Activated CD4-positive, alpha-beta T cell treated with anti-CD3 and anti-CD28 coated beads, Interleukin-2, amount 50 U/mL, for 1 hour (primary cell): ENCODE measurements around the gene NDUFA6.
"Not testable (repeated sequence)": the region's sequence is repeated elsewhere in the genome, so short reads cannot be mapped to it uniquely, and the experiment has no call there.

ENCODE experiments used
- DNase-seq: peaks from one replicate; pipeline ENCODE4 v3.0.0-alpha.2; 2020

Gene NDUFA6

DNA sequence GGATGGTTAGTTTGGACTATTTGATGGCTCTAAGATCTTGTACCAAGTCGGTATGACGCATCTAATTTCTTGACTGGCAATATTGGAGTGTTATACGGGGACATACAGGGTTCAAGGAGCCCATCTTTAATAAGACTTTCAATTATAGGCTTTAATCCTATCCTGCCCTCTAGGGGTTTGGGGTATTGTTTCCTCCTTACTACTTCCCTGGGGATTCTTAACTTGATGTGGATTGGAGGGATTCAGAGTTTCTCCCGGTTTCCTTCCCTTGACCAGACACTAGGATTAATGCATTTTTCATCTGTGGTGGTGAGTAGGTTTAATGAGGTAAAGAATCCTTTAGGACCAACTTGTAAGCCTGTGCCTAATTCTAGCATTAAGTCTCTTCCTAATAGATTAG is 21.2 kb upstream of the NDUFA6 start:
- DNase-seq, result no peak

DNA sequence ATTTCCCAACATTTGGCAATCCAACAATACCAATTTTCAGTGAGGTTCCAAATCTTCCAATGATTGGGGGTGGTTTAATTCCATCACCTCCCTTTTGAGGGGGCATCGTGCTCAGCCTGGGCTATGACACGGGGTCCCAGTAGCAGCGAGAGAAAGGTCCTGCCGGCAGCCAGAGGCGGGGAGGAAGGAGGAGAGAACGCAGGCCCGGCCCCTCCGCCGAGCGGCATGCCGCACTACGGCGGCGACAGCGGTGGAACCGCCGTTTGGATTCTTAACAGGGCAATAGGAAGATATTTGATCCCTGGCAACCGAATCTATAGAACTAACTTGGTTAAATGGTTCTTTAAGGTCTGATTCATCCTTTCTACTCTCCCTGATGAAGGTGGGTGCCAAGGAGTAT is 18.3 kb upstream of the NDUFA6 start:
- no peak for DNase-seq

DNA sequence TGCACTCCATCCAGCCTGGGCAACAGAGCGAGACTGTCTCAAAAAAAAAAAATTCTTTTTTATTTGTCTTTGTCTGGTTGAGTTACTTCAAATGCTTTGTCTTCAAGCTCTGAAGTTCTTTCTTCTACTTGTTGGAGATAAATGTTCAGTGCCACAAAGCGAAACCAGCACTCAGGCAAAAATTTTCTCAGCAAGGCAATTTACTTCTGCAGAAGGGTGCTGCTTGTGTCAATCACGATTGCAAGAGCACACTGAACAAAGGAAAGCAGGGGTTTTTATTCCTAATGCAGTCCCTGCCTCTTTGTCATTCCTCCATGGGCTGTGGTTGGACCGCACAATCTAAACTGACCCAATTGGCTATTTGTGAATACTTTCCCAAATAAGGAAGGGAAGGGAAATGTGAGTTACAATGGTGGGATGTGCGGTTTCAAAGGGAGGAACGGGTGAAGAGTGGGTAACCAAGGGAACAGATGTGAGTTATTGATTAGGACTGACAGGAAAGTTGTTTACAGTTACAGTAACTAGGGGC is 13.8 kb upstream of the NDUFA6 start:
- DNase-seq, result not testable (repeated sequence)

- no peak for DNase-seq
These were observed 10.6 kb upstream of the NDUFA6 start for GRCh38 chr22:42101199-42101598.

GRCh38 chr22:42091455-42091782 is 847 bp upstream of the NDUFA6 start:
- DNase-seq, result no peak

GRCh38 chr22:42086051-42086450 is 4.5 kb downstream of the NDUFA6 start:
- no peak for DNase-seq

- no peak for DNase-seq
These were observed 5.7 kb downstream of the NDUFA6 start for GRCh38 chr22:42084874-42085273.

- no peak for DNase-seq
These were observed 7.5 kb downstream of the NDUFA6 start for GRCh38 chr22:42083119-42083518.

DNA sequence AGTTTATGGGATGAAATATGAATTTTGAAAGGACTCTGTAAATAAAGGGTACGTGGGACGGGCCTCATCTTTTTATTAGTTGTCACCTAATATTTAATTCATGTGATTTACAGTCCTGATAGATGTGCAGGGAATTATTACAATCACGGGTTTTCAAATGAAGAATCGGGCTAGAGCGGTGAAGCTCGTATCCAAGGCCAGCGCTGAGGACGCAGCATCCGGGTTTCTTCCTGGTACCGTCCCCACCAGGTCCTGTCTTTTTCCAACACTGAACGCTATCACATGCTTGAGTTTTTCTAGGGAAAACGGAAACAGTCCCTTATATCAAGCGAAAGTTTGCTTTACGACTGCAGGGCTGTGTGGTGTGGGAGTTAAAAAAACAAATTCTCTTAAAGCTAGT is 10.3 kb downstream of the NDUFA6 start:
- DNase-seq, result no peak

DNA sequence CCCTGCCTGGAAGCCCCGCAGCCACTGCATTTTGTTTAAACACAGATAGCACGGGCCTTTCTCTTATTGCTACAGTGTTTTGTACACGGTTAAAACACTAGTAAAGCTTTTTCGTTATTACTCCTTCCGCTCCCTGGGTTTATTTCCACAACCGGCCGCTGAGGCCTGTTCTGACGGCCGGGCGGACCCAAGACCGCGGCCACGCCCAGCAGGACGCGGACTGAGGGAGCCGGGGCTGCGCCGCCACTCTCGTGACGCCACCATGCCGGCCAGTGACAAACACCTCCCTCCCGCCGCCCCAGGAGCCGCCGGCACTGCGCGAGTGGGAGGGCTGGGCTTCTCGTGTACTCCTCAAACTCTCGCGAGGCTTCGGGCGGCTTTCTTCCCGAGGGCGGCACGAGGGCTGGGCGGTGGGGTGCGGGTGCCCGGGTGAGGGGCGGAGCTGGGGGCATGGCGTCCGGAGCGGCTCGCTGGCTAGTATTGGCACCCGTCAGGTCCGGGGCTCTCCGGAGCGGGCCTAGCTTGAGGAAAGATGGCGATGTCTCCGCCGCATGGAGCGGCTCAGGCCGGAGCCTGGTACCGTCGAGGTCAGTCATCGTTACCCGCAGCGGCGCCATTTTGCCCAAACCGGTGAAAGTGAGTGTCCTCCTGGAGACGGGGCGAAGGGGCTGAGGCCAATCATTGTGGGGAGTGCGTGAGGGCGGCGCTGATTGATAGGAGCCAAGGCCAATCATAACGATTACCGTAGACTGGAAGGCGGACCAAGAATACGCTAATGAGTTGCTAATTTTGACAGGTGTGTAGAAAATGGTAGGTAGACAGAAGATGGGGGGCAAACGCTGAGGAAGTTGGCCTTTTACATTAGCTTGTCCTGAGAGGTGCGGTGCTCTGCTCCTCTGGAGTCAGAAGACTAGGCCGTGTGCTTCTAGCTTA is 11.0 kb downstream of the NDUFA6 start, which contains the start of gene SMDT1:
Gene SMDT1, plus strand, starts transcription at position 382 of the 933 bp plus-strand sequence. Its CDS starts 69 bp downstream, at position 451.
- peak; percentile 98 for DNase-seq

- peak; percentile 27 for DNase-seq
These were observed 11.9 kb downstream of the NDUFA6 start for GRCh38 chr22:42078469-42079318.

DNA sequence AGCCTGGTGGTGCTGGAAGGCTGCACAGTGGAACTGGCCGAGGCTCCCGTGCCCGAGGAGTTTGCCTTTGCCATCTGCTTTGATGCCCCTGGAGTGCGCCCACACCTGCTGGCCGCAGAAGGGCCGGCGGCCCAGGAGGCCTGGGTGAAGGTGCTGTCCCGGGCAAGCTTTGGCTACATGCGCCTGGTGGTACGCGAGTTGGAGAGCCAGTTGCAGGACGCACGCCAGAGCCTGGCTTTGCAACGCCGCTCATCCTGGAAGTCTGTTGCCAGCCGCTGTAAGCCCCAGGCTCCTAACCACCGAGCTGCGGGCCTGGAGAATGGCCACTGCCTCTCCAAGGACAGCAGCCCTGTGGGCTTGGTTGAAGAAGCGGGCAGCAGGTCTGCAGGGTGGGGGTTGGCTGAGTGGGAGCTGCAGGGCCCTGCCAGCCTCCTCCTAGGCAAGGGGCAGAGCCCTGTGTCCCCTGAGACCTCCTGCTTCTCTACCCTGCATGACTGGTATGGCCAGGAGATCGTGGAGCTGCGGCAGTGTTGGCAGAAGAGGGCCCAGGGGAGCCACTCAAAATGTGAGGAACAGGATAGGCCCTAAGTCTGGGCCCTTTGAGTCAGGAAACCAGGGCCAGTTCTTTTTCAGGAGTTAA is 13.0 kb downstream of the NDUFA6 start:
- no peak for DNase-seq

DNA sequence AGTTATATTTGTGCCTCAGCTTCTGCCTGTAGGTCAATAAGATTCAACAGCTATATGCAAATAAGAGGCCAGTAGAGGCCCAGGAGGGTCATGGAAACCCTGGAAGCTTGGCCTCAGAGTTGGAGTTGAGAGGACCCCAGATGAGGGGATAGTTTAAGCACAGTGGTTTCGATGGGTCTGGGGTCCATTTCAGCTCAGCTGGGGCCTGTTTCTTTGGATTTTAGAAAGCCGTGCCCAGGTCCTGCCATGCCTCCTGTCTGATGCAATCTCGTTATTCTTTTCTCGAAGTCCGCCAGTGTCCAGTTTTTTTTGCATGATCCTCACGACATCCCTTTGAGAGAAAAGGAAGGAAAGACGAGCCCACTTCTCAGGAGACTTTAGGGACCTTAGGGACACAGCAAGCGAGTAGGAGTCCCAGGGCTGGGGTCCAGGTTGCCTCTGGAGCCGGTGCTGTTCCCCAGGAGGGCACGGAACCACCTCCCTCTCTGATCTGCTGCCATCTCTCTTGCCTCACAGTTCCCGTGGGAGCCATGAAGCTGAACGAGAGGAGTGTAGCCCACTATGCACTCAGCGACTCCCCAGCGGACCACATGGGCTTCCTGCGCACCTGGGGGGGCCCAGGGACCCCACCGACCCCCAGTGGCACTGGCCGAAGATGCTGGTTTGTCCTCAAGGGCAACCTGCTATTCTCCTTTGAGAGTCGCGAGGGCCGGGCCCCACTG is 13.6 kb downstream of the NDUFA6 start:
- DNase-seq, result no peak

- no peak for DNase-seq
These were observed 15.5 kb downstream of the NDUFA6 start for GRCh38 chr22:42074846-42075676.

GRCh38 chr22:42074132-42074811 is 16.3 kb downstream of the NDUFA6 start, which contains the start of gene PHETA2:
PHETA2 (plus strand) TSS chr22:42074248; CDS start chr22:42077294, 3,046 bp downstream.
- DNase-seq, result peak; percentile 53

DNA sequence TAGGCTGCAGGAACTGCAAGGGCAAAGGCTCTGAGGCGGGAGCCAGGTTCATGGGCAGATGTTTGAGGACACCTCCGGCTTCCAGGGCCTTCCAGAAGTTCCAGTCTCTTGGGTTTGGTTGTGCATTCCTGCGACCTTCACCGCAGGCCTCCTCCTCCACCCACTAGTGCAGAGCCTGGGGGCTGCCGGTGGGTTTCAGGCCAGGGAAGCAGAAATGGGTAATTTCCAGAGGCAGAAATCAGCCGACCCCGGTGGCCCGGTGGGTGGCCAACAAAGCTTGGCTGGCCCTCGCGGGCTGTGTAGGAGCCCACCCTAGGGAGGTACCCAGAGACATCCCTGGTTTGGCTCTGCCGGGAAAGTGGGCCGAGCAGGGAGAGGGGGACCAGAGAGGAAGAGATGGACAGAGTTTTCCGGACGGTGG is 16.9 kb downstream of the NDUFA6 start:
- DNase-seq, result no peak

DNA sequence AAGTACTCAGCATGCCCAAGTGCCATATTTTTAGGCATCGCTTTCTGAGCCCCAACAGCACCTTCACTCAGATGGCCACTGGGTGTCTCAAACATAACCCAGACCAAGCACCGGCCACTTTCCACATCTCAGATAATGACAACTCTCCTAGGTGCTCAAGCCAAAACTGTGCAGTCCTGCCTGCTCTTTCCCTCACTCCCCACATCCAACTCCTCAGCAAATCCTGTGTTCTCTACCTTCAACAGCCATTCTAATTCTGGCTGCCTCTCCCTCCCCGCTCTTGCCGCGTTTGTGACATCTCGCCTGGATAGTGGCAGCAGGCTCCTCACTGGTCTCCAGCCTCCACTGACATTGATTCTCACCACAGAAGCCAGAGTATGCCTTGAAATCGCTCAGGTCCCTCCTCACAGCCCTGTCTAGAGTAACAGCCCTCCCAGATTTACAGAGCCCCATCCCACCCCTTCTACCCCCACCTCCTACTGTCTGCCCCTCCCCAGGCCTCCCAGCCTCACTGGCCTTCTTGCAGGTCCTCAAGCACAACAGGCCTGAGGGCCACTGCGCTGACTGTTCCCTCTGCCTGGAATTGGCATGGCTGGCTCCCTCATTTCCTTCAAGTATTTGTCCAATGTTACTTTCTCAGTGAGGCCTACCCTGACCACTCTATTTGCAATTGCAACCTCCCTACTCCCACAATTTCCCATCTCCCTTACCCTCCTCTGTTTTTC is 17.8 kb downstream of the NDUFA6 start:
- no peak for DNase-seq

- not testable (repeated sequence) for DNase-seq
These were observed 19.1 kb downstream of the NDUFA6 start for GRCh38 chr22:42071508-42071907.

DNA sequence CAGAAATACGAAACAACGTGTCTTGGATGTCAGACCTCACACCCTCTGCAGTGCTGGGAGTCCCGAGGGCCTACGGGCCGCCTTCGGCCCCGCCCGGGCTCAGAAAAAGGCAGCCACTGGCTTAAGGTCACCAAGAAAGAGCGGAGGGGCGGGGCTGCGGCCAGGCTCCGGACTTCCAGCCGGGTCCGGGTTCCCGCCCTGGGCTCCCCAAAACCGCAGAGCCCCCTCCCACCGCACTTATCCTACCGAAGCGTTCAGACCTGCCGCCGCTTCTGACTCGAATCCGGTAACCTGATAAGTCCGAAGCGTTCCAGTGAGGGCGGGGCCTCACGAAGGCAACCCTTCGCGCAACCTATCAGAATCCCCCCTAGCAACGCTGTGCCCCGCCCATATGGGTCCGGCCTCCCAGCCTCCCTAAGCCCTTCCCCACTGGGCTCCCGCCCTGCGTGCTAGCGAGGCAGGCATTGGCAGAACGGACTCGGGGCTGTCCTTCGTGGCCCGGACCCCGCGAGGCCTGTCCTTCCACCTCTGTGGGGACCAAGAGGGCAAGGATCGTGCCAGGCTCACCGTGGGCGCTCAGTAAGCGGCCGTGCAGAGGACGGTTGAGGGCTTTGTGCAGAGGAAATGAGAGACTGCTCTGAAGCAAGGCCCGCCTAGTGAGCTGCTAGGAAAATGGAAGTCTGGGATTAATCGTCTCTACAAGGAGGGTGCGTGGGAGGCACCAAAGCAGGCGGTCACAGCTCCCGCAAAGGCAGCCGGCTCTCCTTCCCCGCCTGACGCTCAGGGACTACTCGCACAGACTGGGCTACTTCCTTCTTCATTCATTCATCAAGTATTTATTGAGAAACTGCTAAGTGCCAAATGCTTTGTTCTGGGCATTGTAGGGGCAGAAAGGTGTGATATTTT is 19.8 kb downstream of the NDUFA6 start, which contains the start of gene NAGA:
Gene NAGA, minus strand, starts transcription at position 296 of the 906 bp plus-strand sequence. CDS start 515 bp downstream, outside the sequence.
- peak; percentile 88 for DNase-seq
